ENCODE data around the gene IQSEC1. TPM values are rescaled to one million over a fixed set of nuclear protein-coding genes. Genes with fewer than 3 reads are reported as not detected.
A peak's percentile ranks its signal among the peaks of the same experiment; 100 is the strongest.

Gene IQSEC1
- total and polyA plus RNA-seq, 2 donors (not counting 3 experiments of a cell fraction or from before 2014, with no cell fraction given), result 5.2 to 18.0 TPM

DNA sequence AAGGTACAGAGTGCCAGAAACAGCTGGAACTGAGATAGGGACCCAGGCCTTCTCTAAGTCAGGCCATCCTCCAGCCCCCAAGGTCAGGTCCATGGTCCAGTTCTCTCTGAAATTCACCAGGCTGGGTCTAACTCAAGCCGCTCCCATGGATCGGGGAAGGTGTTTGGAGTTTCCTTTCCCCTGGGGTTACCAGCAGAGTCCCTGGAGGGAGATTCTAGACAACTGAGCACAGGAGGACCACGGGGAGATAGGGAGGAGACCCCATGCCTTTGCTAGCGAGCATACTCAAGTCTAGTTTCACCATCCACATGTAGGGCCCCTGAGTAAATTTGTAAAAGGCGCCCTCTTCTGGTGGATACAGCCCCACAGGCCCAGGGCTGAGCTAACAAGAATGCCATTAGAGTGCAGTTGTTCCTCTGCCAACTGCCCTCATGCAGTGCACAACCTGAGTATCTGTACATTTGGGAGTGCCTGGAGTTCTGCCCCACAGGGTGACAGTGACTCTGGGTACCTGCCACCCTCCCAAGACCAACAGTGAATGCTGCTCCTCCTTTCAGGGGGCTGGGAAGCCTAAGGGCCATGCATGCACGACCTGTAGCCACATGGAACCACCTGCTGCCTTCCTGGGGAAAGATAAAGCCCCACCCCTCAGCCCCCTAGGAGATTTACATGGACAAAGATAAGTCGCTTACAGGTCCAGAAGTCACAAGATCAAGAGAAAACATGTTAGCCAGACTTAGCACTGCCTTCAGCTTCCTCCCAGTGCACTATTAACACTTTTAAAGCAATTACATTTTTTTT lies 89.0 kb downstream of the IQSEC1 start:
- TF ChIP-seq, protein P1, sequence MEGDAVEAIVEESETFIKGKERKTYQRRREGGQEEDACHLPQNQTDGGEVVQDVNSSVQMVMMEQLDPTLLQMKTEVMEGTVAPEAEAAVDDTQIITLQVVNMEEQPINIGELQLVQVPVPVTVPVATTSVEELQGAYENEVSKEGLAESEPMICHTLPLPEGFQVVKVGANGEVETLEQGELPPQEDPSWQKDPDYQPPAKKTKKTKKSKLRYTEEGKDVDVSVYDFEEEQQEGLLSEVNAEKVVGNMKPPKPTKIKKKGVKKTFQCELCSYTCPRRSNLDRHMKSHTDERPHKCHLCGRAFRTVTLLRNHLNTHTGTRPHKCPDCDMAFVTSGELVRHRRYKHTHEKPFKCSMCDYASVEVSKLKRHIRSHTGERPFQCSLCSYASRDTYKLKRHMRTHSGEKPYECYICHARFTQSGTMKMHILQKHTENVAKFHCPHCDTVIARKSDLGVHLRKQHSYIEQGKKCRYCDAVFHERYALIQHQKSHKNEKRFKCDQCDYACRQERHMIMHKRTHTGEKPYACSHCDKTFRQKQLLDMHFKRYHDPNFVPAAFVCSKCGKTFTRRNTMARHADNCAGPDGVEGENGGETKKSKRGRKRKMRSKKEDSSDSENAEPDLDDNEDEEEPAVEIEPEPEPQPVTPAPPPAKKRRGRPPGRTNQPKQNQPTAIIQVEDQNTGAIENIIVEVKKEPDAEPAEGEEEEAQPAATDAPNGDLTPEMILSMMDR (IDR thresholded peaks at IDR 0.05; ENCODE audit: extremely low read depth in 1 of 2, insufficient read depth in 1 of 2, low read depth in 1 of 2, low read length in 2 of 2), result peak; percentile 76 to 86
- no peak for TF ChIP-seq MYC (IDR thresholded peaks at IDR 0.05; ENCODE audit: low read depth, low read length)
- Histone ChIP-seq H4K20me1 (replicated peaks; ENCODE audit: control insufficient read depth, extremely low read depth, insufficient read depth, low read length) (no peaks in the 10 kb centered on the region), H3K36me3 (ENCODE audit: control insufficient read depth in 2 of 2, extremely low read depth in 1 of 2, insufficient read depth in 2 of 2, low read length in 2 of 2) (no peaks in the 10 kb centered on the region), H3K79me2 (ENCODE audit: control insufficient read depth, insufficient read depth, low read length) (no peaks in the 10 kb centered on the region), H3K27ac (ENCODE audit: insufficient read depth, low read depth, low read length) (no peak overlapping the region), H3K4me1 (ENCODE audit: control insufficient read depth, extremely low read depth, insufficient read depth, low read length) (no peaks in the 10 kb centered on the region), H3K9me1 (replicated peaks; ENCODE audit: control insufficient read depth, extremely low read depth, insufficient read depth, low read length) (no peaks in the 10 kb centered on the region), H3K9me3 (replicated peaks; ENCODE audit: control insufficient read depth, insufficient read depth, low read length) (no peaks in the 10 kb centered on the region), H2AFZ (ENCODE audit: low read depth, low read length) (no peak overlapping the region), H3K9ac (replicated peaks; ENCODE audit: extremely low read depth, insufficient read depth, low read length) (no peak overlapping the region), H3K4me2 (ENCODE audit: insufficient read depth, low read length) (no peak overlapping the region), H3K4me3 (replicated peaks in 1 of 3; ENCODE audit: insufficient read depth in 1 of 3, low read depth in 1 of 3, low read length in 3 of 3) (no peak overlapping the region), H3K27me3 (ENCODE audit: control insufficient read depth in 2 of 2, insufficient read depth in 2 of 2, low read length in 2 of 2) (peaks cover 3 to 11% of the 10 kb centered on the region in 2 experiments)
- peak; percentile 77 for DNase-seq (ENCODE audit: low read depth, low spot score)
- ChIA-PET POLR2A (interaction anchor here (1.5 kb wide), 1 partner anchor 17 kb away, joined by 4 read pairs; no protein-coding TSS in a partner anchor), CTCF (interaction anchor here (0.6 to 5.2 kb wide), 51 partner anchors 9 to 1040 kb away, joined by 3 to 101 read pairs (median 5); partner anchors contain the start of gene RPL32)
- dilution Hi-C loops (cut with MboI; ENCODE audit: extremely low pct_ligation_motif_present, low sequenced_read_pairs), result no loop called here
- peak; percentile 81 for FAIRE-seq
- intact Hi-C loops (cut with micrococcal nuclease), result loop anchor here (1.0 to 10.0 kb wide), 6 partner anchors 35 to 779 kb away; no protein-coding TSS in a partner anchor
- BruUV-seq (replicated peaks), result no TSS peak

DNA sequence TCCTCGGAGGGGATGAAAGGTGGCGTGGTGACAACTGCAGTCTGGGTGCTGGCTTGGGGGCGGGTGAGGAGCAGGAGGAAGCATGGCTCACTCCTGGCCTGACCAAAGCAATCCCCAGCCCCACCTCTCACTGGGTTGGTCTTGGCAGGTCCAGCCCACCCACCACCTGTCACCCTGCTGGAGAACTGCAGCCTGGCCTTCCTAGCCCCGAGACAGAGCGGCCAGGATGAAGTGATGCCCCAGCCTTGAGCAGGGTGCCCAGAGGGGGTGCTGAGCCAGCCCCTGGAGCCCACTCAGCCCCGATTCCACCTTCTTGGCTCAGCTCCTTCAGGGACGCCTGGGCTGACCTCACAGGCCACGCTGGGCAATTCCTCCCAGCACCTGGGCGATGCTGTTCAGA lies 89.9 kb downstream of the IQSEC1 start:
- TF ChIP-seq MYC (IDR thresholded peaks at IDR 0.05; ENCODE audit: low read depth, low read length) (no peak), EZH2 (IDR thresholded peaks at IDR 0.05; ENCODE audit: borderline replicate concordance, low read depth, low read length, severe bottlenecking) (no peak), GATA2 (IDR thresholded peaks at IDR 0.05; ENCODE audit: insufficient read depth, insufficient read length, low read depth, low read length) (no peak), POLR2A (IDR thresholded peaks at IDR 0.05; ENCODE audit: low read depth, low read length) (no peak)
- ChIA-PET POLR2A (no interaction called here), CTCF (interaction anchor here (1.0 to 5.2 kb wide), 8 partner anchors 11 to 115 kb away, joined by 3 to 101 read pairs (median 26); no protein-coding TSS in a partner anchor)
- H4K20me1 ChIP-seq (replicated peaks; ENCODE audit: control insufficient read depth, extremely low read depth, insufficient read depth, low read length), result no peaks in the 10 kb centered on the region
- no peak for FAIRE-seq
- H3K27me3 ChIP-seq (ENCODE audit: control insufficient read depth in 2 of 2, insufficient read depth in 2 of 2, low read length in 2 of 2), result peaks cover 0 to 8% of the 10 kb centered on the region in 2 experiments
- BruUV-seq (replicated peaks), result no TSS peak
- no peak overlapping the region for H3K4me3 ChIP-seq (replicated peaks in 1 of 3; ENCODE audit: insufficient read depth in 1 of 3, low read depth in 1 of 3, low read length in 3 of 3)
- no peak overlapping the region for H2AFZ ChIP-seq (ENCODE audit: low read depth, low read length)
- H3K9me1 ChIP-seq (replicated peaks; ENCODE audit: control insufficient read depth, extremely low read depth, insufficient read depth, low read length), result no peaks in the 10 kb centered on the region
- no peak overlapping the region for H3K27ac ChIP-seq (ENCODE audit: insufficient read depth, low read depth, low read length)
- no peaks in the 10 kb centered on the region for H3K9me3 ChIP-seq (replicated peaks; ENCODE audit: control insufficient read depth, insufficient read depth, low read length)
- no peak overlapping the region for H3K4me2 ChIP-seq (ENCODE audit: insufficient read depth, low read length)
- H3K9ac ChIP-seq (replicated peaks; ENCODE audit: extremely low read depth, insufficient read depth, low read length), result no peak overlapping the region
- intact Hi-C loops (cut with micrococcal nuclease) (loop anchor here (10.0 kb wide), 1 partner anchor 779 kb away; no protein-coding TSS in a partner anchor), dilution Hi-C loops (cut with MboI; ENCODE audit: extremely low pct_ligation_motif_present, low sequenced_read_pairs) (no loop called here)
- no peaks in the 10 kb centered on the region for H3K79me2 ChIP-seq (ENCODE audit: control insufficient read depth, insufficient read depth, low read length)
- no peaks in the 10 kb centered on the region for H3K4me1 ChIP-seq (ENCODE audit: control insufficient read depth, extremely low read depth, insufficient read depth, low read length)
- no peak for DNase-seq (ENCODE audit: low read depth, low spot score)
- no peaks in the 10 kb centered on the region for H3K36me3 ChIP-seq (ENCODE audit: control insufficient read depth in 2 of 2, extremely low read depth in 1 of 2, insufficient read depth in 2 of 2, low read length in 2 of 2)
